DMS79 (cell line): ENCODE results near the gene AFF3.

Experiments used
- DNase-seq: peaks from one replicate; lab custom pipeline; 2025; lab: John Stamatoyannopoulos, UW

Gene AFF3

DNA sequence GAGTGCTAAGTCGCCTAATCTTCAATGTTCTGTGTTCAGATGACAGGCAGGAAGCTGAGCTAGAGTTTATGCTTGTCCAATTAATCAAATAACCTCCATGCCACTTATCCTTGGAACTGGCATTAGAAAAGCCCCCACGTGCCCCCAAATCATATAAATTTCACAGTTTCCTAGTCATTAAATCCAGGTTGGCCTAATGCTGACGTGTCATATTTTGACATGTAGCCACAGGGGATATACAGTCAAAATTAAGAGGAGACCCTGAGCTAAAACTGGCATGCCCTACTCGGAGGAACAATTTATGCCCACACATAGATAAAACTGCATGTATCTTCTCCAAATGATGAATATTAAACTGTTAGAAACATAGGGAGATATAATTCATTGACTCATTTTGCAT, 101.0 kb downstream of the AFF3 start:
- DNase-seq: no peak

DNA sequence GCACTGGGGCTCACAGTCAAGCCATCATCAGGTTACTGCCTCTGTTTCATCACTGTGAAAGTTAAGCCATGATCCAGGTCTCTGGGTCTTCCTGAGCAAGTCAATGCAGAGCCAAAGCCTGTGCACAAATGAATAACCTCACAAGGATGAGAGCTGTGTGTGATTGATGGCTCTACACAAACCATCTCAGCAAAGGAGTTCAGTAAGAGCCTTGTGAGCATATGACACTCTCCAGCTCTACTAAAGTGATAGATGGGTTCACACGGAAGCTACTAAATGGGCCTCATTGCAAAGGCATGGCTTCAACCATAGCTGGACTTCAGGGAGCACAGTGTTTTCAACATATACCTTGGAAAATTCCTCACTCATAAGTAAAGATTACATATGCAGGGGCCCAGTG, 101.5 kb downstream of the AFF3 start:
- no peak for DNase-seq

DNA sequence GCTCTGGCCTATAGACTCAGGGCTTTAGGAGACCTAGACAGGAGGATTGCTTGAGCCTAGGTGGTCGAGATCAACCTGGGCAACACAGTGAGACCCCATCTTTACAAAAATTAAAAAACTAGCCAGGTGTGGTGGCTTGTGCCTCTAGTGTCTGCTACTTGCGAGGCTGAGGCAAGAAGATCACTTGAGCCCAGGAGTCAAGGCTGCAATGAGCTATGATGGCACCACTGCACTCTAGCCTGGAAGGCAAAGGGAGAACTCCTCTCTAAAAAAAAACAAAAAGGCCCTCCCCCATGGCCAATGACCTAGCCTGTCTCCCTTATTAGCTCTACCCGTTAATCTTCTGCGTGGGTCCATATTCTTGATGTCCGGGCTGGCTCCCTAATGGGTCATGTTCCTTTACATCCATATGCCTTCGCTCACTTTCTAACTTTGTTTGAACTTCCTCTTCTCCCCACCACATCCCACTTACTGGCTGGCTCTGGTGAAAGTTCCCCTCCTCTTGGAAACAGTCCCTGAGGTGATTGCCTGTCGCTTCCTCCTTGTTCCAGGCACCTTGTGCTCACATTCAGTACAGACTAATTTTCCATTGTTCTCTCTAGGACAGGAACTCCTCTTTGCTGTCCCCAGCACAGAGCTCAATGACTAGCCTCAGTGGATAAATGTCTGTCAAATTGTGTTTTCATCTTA, 103.0 kb downstream of the AFF3 start:
- no peak for DNase-seq

DNA sequence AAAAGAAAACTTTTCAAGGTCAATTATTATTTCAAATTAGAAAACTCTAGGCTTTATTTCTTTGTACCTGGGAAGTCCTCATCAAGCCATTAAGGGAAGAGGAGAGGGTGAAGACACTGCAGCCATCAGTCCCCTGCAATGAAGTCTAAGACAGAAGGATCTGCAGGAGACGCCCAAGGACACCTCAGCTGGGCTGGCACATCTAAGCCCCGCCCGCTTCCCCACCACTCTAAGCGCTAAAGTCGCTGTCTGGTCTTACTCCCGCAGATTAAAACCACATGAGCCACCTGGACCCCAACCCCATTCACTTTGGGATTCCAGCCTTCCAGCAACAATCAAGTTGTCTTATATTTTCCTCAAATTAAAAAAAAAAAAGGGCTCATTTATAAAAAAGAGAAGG, 104.4 kb downstream of the AFF3 start:
- no peak for DNase-seq

DNA sequence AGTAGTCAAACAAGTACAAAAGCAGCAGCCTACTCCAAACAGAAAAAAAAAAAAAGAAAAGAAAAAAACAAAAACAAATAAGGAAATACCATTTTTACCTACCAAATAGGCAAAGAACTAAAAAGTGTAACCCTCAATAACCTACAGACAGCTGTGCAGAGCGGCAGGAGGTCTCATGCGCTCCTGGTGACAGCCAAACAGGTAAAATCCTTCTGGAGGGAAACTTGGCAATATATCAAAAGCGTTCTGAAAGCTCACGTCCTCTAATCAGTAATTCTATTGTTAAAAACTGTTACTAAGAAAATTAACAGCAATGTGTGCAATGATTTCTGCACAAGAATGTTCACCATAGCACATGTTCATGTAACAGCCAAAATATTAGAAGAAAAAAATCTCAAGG, 105.6 kb downstream of the AFF3 start:
- DNase-seq: no peak

DNA sequence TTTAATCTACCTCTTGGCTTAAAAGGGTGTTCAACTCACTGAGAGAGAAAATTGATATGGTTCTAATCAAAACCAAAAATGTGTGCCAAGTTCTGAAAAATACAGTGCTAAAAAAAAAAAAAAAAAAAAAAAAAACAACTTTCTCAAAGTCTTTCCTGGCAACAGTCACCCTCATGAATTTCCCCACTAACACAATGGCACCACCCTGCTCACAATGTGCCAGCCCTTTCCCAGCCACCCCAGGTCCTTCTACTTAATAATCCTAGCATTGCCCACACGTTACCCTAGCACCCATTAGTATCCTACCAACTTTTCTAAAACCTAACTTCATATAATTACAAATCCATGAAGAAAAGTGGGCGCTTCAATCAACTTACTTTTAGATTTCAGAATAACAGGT, 106.4 kb downstream of the AFF3 start:
- no peak for DNase-seq

DNA sequence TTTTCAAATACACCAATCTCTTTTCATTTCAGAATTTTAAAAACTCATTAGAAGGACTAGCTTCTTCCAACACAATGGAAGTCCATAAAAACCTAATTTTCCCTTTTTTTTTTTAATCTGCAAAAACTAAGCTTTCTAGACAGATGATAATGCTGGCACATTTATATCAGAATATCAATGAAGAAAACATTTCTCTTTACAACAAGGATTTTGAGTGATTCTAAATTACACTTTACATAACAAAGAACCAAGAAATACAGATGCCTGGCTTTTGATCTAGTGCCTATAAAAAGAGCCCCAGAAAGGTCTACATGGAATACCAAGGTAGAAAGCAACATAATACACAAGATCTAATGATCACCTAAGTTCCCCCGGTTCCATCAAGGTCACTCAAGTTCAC, 108.0 kb downstream of the AFF3 start:
- no peak for DNase-seq

DNA sequence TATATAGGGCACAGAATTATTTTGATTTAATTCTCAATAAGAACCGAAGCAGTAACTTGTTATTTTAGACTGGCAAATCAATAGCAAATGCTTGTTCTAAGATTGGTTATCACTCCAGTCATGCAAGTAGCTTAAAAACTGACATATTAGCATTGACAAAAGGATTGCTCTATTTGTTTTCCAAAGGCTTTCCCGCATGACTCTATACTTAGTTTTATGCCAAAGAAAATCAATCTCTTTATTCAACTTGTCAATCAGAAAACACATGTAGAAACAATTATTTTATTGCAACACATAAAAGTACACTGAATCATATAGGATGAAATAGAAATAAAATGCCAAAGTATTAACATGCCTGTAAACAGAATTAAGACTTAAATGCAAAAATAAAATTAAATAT, 108.4 kb downstream of the AFF3 start:
- no peak for DNase-seq

DNA sequence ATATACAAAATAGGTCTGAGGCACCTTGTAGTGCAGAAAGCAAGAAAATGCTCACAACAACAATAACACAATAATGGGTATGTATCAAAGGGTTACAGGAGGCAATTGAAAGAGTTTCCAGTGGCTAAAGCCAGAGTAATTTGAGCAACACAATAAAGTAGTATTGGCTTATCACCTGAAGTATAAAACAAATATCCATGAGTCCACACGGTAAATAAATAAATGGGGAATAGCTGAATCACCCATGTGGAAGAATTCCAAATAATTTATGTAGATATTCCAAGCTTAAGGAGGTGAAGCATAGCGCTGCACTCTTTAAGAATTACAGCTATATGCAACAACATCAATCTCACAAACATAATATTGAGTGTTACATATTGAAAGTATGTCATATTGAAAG, 110.8 kb downstream of the AFF3 start:
- DNase-seq: no peak

DNA sequence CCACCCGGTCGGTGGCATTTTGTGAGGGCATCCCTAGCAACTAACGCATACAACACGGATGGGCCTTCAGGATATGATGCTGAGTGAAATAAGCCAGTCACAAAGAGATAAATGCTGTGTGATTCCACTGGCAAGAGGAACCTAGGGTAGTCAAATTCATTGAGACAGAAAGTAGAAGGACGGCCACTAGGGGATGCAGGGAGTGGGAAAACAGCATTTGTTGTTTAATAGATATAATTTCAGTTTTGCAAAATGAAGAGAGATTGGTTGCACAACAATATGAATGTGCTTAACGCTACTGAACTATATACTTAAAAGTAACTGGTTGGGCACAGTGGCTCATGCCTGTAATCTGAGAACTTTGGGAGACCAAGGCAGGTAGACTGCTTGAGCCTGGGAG, 112.9 kb downstream of the AFF3 start:
- no peak for DNase-seq

DNA sequence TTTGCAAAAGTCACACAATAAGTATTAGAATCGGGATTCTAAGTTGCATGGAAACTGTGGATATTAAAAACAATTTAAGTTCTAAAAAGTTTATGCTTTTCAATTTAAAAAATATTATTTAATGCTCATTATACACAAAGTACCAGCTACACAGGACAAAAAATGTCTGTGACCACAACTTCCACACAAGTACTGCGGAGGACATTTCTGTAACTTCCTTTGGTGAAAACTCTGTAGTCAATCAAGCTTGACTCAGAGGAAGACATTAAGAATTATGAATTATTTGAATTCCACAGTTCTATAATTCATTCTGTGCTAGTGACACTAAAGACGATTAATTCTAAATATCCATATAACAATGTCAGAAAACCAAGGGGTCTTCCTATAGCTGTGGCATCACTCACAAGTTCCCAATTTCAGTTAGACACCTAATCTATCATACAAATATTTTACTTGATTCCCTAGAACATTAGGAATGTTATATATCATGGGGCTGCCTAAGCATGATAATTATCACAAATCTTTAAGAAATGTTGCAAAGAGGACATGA, 120.5 kb downstream of the AFF3 start:
- no peak for DNase-seq

DNA sequence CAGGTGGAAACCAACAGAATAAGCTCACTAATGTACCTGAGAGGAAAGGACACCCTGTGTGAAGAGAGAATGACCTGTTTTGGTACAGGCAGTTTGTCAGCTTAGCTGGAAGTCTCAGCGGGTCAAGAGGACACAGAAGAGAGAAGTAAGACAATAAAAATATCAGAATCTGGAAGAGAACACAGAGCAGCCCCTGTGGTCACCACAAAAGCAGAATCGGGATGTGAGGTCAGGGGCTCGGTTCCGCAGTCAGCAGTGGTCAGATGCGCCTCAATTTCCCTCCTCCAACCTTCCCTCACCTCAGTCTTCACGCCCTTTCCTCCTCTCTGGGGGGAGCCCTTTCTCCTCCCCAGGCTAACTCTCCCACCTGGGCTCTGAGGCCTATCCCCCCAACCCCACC, 122.9 kb downstream of the AFF3 start:
- no peak for DNase-seq

DNA sequence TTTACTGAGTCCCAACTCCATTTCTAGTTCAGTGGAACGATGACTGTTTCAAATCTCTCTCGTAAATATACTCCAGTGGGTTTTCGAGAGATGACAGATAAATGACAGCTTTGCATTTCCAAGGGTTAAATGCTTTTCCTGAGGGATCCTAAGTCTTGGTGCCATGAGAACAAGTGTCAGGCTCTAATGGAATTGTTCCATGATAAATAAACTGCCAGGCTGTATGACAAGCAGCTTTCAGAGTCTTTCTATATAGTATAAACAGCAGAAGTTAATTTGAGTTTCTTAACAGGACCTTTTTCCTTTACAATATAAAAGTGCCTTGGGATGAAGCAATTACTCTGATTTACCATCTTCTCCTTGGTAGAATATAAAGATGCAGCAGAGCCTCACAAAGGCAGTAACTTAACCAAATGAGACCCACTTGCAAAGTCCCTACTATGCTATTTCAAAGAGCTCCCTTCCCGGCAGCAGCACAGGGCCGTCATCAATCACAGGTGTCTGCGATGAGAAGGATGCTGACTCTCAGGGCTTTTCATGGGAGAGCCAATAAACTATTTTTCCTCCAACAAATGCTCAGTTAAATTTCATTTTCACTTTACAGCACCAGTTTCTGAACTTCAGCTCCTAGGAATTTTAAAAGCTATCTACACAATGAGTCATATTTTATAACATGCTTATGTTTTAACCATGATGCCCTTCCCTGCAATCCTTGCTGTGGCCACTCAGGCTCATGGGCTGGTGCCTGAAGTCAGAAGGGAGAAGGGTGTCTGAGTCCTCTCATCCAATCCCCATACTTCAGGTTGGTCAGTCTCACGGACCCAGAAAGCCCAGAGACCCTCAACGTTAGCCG, 123.8 kb downstream of the AFF3 start:
- no peak for DNase-seq

DNA sequence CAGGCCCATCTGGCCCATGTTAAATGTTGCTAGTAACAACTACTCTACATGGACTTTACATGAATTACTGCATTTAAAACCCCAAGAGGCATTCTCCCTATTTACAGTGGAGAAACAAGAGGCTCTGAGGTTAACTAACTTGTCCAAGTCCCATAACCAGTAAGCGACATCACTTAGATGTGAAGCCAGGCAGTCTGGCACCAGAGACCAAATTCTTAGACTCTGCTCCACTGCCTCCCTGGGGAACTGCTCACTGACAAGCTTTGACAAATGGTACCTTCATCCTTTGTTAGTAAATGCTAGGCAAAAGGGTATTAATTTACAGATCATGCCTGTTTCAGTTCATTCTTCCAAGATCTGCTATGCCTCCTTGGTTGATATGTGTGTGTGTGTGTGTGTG, 124.8 kb downstream of the AFF3 start:
- DNase-seq: no peak

DNA sequence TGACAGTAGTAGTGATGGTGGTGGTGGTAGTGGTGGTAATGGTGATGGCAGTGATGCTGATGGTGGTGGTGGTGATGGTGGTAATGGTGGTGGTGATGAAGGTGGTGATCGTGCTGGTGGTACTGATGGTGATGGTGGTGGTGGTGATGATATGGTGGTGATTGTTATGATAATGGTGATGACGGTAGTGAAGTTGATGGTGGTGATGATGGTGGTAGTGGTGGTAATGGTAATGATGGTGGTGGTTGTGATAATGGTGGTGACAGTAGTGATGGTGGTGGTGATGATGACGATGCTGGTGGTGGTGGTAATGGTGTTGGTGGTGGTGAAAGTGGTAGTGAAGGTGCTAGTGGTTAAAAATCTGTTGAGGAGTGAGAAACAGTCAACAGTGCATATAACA, 125.6 kb downstream of the AFF3 start:
- no peak for DNase-seq

DNA sequence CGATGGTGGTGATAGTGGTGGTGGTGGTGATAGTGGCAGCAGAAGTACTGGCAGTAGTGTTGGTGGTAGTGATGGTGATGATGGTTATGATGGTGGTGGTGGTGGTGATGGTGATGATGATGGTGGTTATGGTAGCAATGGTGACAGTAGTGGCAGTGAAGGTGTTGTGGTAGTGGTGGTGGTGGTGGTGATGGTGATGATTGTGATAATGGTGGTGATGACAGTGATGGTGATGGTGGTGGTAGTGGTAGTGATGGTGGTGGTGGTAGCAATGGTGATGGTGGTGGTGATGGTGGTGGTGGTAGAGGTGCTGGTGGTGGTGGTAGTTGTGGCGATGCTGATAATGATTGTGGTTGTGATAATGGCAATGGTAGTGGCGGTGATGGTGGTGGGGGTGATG, 126.5 kb downstream of the AFF3 start:
- no peak for DNase-seq

DNA sequence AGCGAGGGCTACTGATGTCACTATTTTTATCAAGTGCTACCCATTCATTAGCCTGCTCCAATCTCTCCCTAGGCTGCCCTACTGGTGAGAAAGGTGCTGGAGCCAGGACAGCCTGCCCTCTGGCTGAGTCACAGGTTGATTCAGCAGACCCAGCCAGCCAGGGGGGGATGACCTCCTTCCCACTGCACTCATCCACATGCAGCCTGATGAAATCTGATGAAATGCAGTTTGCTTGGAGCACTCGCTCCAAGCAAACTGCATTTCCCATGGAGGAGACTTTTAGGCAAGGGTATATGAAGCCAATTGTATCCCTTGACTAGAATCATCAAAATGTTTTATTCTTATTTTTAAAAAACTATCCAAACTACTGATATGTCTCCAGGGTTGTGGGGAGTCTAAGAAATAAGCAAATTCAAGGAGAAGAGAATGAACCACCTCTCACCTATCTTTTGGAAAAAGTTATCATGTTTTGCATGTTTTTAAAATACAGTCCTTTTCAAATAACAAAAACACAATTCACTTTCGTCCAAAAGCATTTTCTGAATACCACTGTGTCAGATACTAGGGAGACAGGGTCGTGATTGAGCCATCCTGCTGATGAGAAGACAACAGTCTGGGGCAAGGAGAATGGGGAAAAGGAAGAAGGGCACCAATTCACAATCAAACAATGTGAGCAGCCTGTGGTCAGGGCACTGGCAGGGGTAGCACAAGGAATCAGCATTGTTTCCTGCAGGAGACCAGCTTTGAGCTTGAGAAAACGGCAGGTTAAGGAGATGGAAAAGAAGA, 128.3 kb downstream of the AFF3 start:
- no peak for DNase-seq

DNA sequence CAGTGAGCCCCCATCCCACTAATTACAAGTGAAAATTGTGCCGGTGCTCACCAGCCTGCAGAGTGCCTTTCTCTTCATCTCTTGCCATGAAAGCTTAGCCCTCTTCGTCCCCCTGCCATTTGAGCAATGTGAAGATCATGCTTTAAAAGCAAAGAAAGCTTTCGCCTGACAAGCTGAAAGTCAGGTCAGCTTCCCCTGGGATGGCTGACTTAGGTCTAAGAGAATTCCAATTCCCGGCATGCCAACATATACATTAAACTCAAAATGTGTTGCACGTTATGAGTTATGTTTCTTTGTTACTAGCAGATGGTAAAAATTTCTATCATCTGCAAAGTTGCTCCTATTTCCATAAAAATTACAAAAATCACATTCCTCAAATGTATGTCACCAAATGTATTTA, 129.8 kb downstream of the AFF3 start:
- DNase-seq: no peak

DNA sequence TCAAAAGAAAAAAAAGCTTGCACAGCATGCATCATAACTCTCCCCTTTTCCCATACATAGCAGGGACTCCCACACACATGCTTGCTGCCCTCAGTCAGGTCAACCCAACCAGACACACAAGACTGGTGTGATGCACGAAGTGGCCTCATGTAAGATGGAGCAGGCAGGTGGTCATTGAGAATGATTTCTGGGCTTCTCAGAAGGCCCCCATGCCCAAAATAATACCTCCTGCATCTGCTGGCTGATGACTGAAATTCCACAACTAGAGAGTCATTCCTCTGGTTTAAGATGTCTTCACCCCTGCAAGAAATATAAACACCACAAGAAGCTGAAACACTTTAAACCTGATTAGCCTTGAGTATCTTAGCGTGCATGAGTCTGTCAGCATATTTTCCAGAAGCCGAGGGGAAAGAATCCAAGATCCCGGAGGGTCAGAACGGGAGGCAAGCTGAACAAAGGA, 131.1 kb downstream of the AFF3 start:
- no peak for DNase-seq

DNA sequence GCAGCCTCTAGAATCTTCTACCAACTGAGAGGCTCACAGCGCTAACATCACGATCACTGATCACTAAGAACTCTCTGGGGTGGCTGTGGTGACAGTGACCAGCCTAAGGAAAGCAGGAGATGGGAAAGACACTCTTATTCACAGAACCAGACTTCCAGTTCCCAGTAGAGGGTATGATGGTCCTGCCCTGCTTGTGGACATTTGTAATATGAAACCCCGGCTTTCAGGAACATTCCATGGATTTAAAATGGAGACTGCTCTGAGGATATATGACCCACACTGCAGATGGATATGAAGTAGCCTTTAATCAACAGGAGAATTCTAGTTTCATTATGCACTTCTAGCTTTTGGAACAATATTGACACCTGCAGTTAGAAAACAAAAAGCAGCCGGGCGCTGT, 131.8 kb downstream of the AFF3 start:
- DNase-seq: no peak

DNA sequence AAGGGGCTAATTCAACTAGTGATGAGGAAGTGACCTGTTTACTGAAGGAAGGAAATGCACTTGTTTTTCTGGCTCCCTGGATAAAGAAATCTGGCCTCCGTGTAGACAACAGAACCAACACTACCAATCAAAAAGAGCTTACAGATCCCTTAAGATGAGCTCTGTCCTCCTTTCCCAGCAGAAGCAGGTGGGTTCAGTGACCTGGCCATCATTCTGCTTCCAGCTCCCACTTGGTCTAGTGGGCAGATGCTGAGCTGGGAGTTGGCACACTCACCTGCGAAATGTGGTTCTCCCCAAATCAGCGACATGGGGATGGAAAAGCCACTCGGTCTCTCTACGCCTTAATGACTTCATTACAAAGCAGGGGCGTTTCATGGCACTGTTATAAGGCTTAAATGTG, 132.6 kb downstream of the AFF3 start:
- DNase-seq: no peak

DNA sequence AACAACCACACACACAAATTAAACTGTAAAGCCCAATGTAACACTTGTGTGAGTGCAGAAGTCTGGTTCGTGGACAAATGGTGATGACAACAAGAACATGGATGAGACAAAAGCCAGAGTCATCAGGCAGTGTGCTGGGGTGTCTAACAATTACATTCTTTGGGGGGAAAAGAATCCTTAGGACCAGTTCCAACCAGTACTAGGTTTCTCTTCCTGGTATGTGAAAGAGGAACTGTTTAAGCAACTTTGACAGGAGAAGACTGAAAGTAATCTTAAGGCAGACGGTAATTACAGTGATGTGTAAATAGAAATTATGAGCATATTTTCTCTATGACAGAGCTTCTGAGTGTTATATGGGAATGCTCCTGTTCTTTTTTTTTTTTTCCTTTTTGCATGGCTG, 133.4 kb downstream of the AFF3 start:
- no peak for DNase-seq

DNA sequence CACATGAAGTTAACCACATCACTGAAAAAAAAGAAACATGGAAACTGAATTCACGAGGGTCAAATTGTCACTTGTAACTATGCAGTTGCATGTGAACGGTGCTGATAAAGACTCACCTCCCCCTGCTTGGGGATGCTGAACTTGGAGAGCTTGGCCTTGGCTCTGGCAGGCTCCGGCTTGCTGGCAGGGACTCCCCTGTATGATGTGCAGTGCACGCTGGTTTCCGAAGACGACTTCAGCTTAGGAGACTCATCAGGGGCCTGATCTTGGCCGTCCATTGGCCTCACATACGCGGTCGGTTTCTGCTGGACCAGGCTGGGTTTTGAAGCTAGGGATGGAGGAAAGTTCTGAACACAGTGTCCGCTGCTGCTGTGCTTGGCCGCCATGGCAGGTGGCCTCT, 135.9 kb downstream of the AFF3 start:
- no peak for DNase-seq
